Sigmoid colon (tissue), 7 donors: Measurements from ENCODE around the gene MIA2. TPM values are rescaled to one million over a fixed set of nuclear protein-coding genes. Genes with fewer than 3 reads are reported as not detected.
"Not testable (repeated sequence)": the region's sequence is repeated elsewhere in the genome, so short reads cannot be mapped to it uniquely, and the experiment has no call there.

Experiments used
- DNase-seq: peaks from one replicate; pipeline ENCODE4 v3.0.0-alpha.2; 2019
- H3K27ac ChIP-seq, 4 donors: fragments of 200-600 bp; sonication (generic); one replicate each; pipeline ENCODE4 v1.5.1; 2016 to 2019; ENCODE audit warnings: mild to moderate bottlenecking in 1 of 4
- H3K27me3 ChIP-seq, 3 donors: fragments of 200-600 bp; sonication (generic); one replicate each; pipeline ENCODE4 v1.5.1; 2019; ENCODE audit warnings: mild to moderate bottlenecking in 1 of 3
- H3K36me3 ChIP-seq, 4 donors: fragments of 200-600 bp; sonication (generic); one replicate each; pipeline ENCODE4 v1.5.1; 2016 to 2019
- H3K4me1 ChIP-seq, 4 donors: fragments of 200-600 bp; sonication (generic); one replicate each; pipeline ENCODE4 v1.5.1; 2017 to 2019
- H3K4me3 ChIP-seq, 4 donors: fragments of 200-600 bp; sonication (generic); one replicate each; pipeline ENCODE4 v1.5.1; 2017 to 2019; ENCODE audit warnings: mild to moderate bottlenecking in 2 of 4, moderate library complexity in 1 of 4
- H3K9me3 ChIP-seq, 4 donors: fragments of 200-600 bp in 3 of 4; sonication (generic) in 3 of 4; one replicate each; pipeline versions ENCODE4 v1.5.1 to v1.6.1; 2013 to 2019
- CTCF ChIP-seq, 4 experiments: fragments of 450-650 bp in 3 of 4; fragments of 200-600 bp in 1 of 4; IDR thresholded peaks; one replicate each; pipeline ENCODE4 v1.5.1; 2016 to 2019; ENCODE audit warnings: antibody characterized with exemption in 4 of 4, mild to moderate bottlenecking in 3 of 4, moderate library complexity in 2 of 4
- EP300 ChIP-seq, 4 donors: sonication (generic); formaldehyde crosslinking; IDR thresholded peaks; one replicate each; pipeline ENCODE4 v1.6.1; 2017; ENCODE audit warnings: antibody characterized with exemption in 4 of 4
- POLR2A ChIP-seq, 2 donors: fragments of 450-650 bp; IDR thresholded peaks; one replicate each; pipeline ENCODE4 v1.6.1; 2016; ENCODE audit warnings: antibody characterized with exemption in 2 of 2, mild to moderate bottlenecking in 2 of 2, moderate library complexity in 2 of 2
- POLR2AphosphoS5 ChIP-seq, 4 donors: sonication (generic); formaldehyde crosslinking; IDR thresholded peaks; one replicate each; pipeline ENCODE4 v1.6.1; 2017; ENCODE audit warnings: antibody characterized with exemption in 4 of 4
- WGBS, 2 donors: extraction: QIAGEN DNeasy Blood & Tissue Kit; methylation state at CpG; one replicate each; pipeline ENCODE4 v1.1.7; 2013; 5-methylcytosine and 5-hydroxymethylcytosine counted together
- intact Hi-C: fragments of 100-400 bp; cut with DNase I; formaldehyde crosslinking; loops from one replicate; pipeline ENCODE4 v1.15.1; 2023
- polyA plus RNA-seq, 3 donors: library from polyadenylated mRNA; stranded (reverse); fragments of 200-250 nt; gene quantifications; one replicate each; pipeline ENCODE4 v1.2.3, GENCODE V29; 2013
- total RNA-seq, 4 donors: library from RNA; depleted of rRNA; stranded (reverse); fragments of >200 nt; gene quantifications; one replicate each; pipeline ENCODE4 v1.1.0, GENCODE V29; 2016
- donor health status: healthy with polysubstance abuse.
- donor health status: Bipolar disorder and iron deficiency.
- donor health status: healthy.

Gene MIA2
- total and polyA plus RNA-seq, 7 donors = 12.8 to 33.9 (median 18.1) TPM

- Histone ChIP-seq H3K27me3 (no peaks in the 10 kb centered on the region), H3K9me3 (no peaks in the 10 kb centered on the region), H3K36me3 (no peaks in the 10 kb centered on the region), H3K4me1 (no peaks in the 10 kb centered on the region), H3K4me3 (no peak overlapping the region), H3K27ac (no peak overlapping the region)
- TF ChIP-seq CTCF (IDR thresholded peaks at IDR 0.05) (no peak), POLR2AphosphoS5 (IDR thresholded peaks at IDR 0.05) (no peak), POLR2A (IDR thresholded peaks at IDR 0.05) (no peak), EP300 (IDR thresholded peaks at IDR 0.05) (no peak)
- WGBS, 2 donors = 85 to 88% methylated on average over 12 of the region's 12 CpGs
- no peak for DNase-seq
- intact Hi-C loops = no loop called here
Observed at GRCh38 chr14:39258782-39259545, 25.2 kb downstream of the MIA2 start.

GRCh38 chr14:39260161-39260560, 26.4 kb downstream of the MIA2 start:
- H3K4me1 ChIP-seq, DNase-seq, H3K27me3 ChIP-seq, H3K36me3 ChIP-seq, H3K9me3 ChIP-seq, H3K4me3 ChIP-seq, H3K27ac ChIP-seq, intact Hi-C loops: not testable (repeated sequence)
- WGBS, 2 donors = 84 to 86% methylated on average over 3 of the region's 3 CpGs

- H3K4me1 ChIP-seq = peaks cover 0 to 11% (median 0%) of the 10 kb centered on the region in 4 donors
- intact Hi-C loops, H3K27ac ChIP-seq, DNase-seq, H3K9me3 ChIP-seq, H3K36me3 ChIP-seq, H3K27me3 ChIP-seq, H3K4me3 ChIP-seq: not testable (repeated sequence)
- WGBS, 2 donors = 95 to 96% methylated on average over 1 of the region's 1 CpG
Observed at GRCh38 chr14:39262214-39262613, 28.5 kb downstream of the MIA2 start.

- no peaks in the 10 kb centered on the region for H3K9me3 ChIP-seq
- peaks cover 0 to 25% (median 8%) of the 10 kb centered on the region in 4 donors for H3K4me1 ChIP-seq
- no peak for DNase-seq
- intact Hi-C loops = no loop called here
- no peak overlapping the region for H3K4me3 ChIP-seq
- TF ChIP-seq POLR2AphosphoS5 (IDR thresholded peaks at IDR 0.05) (no peak), CTCF (IDR thresholded peaks at IDR 0.05) (no peak), EP300 (IDR thresholded peaks at IDR 0.05) (no peak), POLR2A (IDR thresholded peaks at IDR 0.05) (no peak)
- no peak overlapping the region for H3K27ac ChIP-seq
- 92 to 93% methylated on average over 7 of the region's 7 CpGs for WGBS, 2 donors
- H3K27me3 ChIP-seq = no peaks in the 10 kb centered on the region
- H3K36me3 ChIP-seq = no peaks in the 10 kb centered on the region
Observed at GRCh38 chr14:39264057-39264456, 30.3 kb downstream of the MIA2 start.

- Histone ChIP-seq H3K36me3 (no peaks in the 10 kb centered on the region), H3K4me1 (peaks cover 0 to 30% (median 11%) of the 10 kb centered on the region in 4 donors), H3K9me3 (no peaks in the 10 kb centered on the region), H3K4me3 (no peak overlapping the region), H3K27me3 (no peaks in the 10 kb centered on the region), H3K27ac (no peak overlapping the region)
- TF ChIP-seq CTCF (IDR thresholded peaks at IDR 0.05) (no peak), POLR2A (IDR thresholded peaks at IDR 0.05) (no peak), POLR2AphosphoS5 (IDR thresholded peaks at IDR 0.05) (no peak), EP300 (IDR thresholded peaks at IDR 0.05) (no peak)
- no peak for DNase-seq
- WGBS, 2 donors = 93 to 100% methylated on average over 1 of the region's 1 CpG
- intact Hi-C loops = no loop called here
Observed at GRCh38 chr14:39264558-39264957, 30.8 kb downstream of the MIA2 start.

- H3K9me3 ChIP-seq = no peaks in the 10 kb centered on the region
- DNase-seq = no peak
- H3K4me3 ChIP-seq = peak overlapping the region in 2 of 4 donors; percentile 67 to 74
- no peaks in the 10 kb centered on the region for H3K36me3 ChIP-seq
- TF ChIP-seq POLR2A (IDR thresholded peaks at IDR 0.05) (no peak), POLR2AphosphoS5 (IDR thresholded peaks at IDR 0.05) (no peak), EP300 (IDR thresholded peaks at IDR 0.05) (no peak)
- intact Hi-C loops = loop anchor here (5.0 kb wide), 1 partner anchor 153 kb away; the partner anchor contains the start of gene GEMIN2
- WGBS, 2 donors = 5 to 15% methylated on average over 2 of the region's 2 CpGs
- H3K4me1 ChIP-seq = peaks cover 0 to 34% (median 13%) of the 10 kb centered on the region in 4 donors
- peak overlapping the region in 1 of 4 donors; percentile 94 for H3K27ac ChIP-seq
- no peaks in the 10 kb centered on the region for H3K27me3 ChIP-seq
Observed at GRCh38 chr14:39265033-39265432, 31.3 kb downstream of the MIA2 start.
